ENCODE measurements around the gene GMDS. TPM values are rescaled to one million over a fixed set of nuclear protein-coding genes. Genes with fewer than 3 reads are reported as not detected.

The GMDS gene
- total and polyA plus RNA-seq, 7 donors: 2.8 to 6.6 (median 4.7) TPM

GRCh38 chr6:1952740-1953360, 292.6 kb downstream of the GMDS start:
- no peaks in the 10 kb centered on the region for H3K36me3 ChIP-seq (ENCODE audit: insufficient read depth in 1 of 2, low read depth in 1 of 2)
- H3K4me3 ChIP-seq: no peak overlapping the region
- H3K27ac ChIP-seq: no peak overlapping the region
- H3K9me3 ChIP-seq: no peaks in the 10 kb centered on the region
- DNase-seq (no peak), ATAC-seq (peak; percentile 53 to 97 (median 76))
- intact Hi-C loops (cut with DNase I): no loop called here
- H3K4me1 ChIP-seq: no peaks in the 10 kb centered on the region
- TF ChIP-seq, protein P1, sequence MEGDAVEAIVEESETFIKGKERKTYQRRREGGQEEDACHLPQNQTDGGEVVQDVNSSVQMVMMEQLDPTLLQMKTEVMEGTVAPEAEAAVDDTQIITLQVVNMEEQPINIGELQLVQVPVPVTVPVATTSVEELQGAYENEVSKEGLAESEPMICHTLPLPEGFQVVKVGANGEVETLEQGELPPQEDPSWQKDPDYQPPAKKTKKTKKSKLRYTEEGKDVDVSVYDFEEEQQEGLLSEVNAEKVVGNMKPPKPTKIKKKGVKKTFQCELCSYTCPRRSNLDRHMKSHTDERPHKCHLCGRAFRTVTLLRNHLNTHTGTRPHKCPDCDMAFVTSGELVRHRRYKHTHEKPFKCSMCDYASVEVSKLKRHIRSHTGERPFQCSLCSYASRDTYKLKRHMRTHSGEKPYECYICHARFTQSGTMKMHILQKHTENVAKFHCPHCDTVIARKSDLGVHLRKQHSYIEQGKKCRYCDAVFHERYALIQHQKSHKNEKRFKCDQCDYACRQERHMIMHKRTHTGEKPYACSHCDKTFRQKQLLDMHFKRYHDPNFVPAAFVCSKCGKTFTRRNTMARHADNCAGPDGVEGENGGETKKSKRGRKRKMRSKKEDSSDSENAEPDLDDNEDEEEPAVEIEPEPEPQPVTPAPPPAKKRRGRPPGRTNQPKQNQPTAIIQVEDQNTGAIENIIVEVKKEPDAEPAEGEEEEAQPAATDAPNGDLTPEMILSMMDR (IDR thresholded peaks at IDR 0.05): no peak
- WGBS, 3 donors: 90 to 91% (median 90%) methylated on average over 14 of the region's 14 CpGs
- H3K27me3 ChIP-seq (ENCODE audit: insufficient read depth in 3 of 3, low read length in 2 of 3): no peaks in the 10 kb centered on the region

- DNase-seq (no peak), ATAC-seq (no peak)
- Histone ChIP-seq H3K27ac (no peak overlapping the region), H3K36me3 (ENCODE audit: insufficient read depth in 1 of 2, low read depth in 1 of 2) (no peaks in the 10 kb centered on the region), H3K4me3 (no peak overlapping the region), H3K4me1 (no peaks in the 10 kb centered on the region), H3K9me3 (no peaks in the 10 kb centered on the region), H3K27me3 (ENCODE audit: insufficient read depth in 3 of 3, low read length in 2 of 3) (no peaks in the 10 kb centered on the region)
- intact Hi-C loops (cut with DNase I): no loop called here
- WGBS, 3 donors: 82 to 88% (median 82%) methylated on average over 6 of the region's 6 CpGs
- TF ChIP-seq, protein P1 (IDR thresholded peaks at IDR 0.05): no peak
Measured at GRCh38 chr6:1950631-1951030, 294.8 kb downstream of the GMDS start.

DNA sequence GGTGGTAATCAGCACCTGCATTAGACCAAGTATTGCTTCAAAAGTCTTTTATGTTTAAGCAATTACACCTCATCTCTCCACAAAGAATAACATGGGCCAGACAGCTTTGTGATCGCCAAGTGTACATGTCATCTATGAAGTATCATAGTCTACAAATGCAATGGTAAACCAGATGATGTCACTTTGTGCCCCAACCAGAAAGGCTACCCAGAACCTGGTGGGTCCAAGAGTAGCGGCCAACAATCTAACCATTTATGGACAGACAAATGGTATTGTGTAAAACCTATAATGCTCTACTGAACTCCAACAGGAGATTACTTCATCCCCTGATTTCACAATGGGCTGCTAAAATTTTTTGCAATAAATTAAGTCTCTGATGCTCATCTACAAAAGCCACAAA, 295.9 kb downstream of the GMDS start:
- 89 to 96% (median 95%) methylated on average over 2 of the region's 2 CpGs for WGBS, 3 donors
- H3K27me3 ChIP-seq (ENCODE audit: insufficient read depth in 3 of 3, low read length in 2 of 3): no peaks in the 10 kb centered on the region
- H3K4me3 ChIP-seq: no peak overlapping the region
- no peaks in the 10 kb centered on the region for H3K4me1 ChIP-seq
- DNase-seq (no peak), ATAC-seq (no peak)
- H3K9me3 ChIP-seq: no peaks in the 10 kb centered on the region
- TF ChIP-seq, protein P1 (IDR thresholded peaks at IDR 0.05): no peak
- H3K36me3 ChIP-seq (ENCODE audit: insufficient read depth in 1 of 2, low read depth in 1 of 2): no peaks in the 10 kb centered on the region
- no peak overlapping the region for H3K27ac ChIP-seq
- intact Hi-C loops (cut with DNase I): no loop called here

- Histone ChIP-seq H3K4me3 (no peak overlapping the region), H3K9me3 (no peaks in the 10 kb centered on the region), H3K27me3 (ENCODE audit: insufficient read depth in 3 of 3, low read length in 2 of 3) (no peaks in the 10 kb centered on the region), H3K27ac (no peak overlapping the region), H3K36me3 (ENCODE audit: insufficient read depth in 1 of 2, low read depth in 1 of 2) (no peaks in the 10 kb centered on the region), H3K4me1 (no peaks in the 10 kb centered on the region)
- TF ChIP-seq, protein P1 (IDR thresholded peaks at IDR 0.05): no peak
- WGBS, 3 donors: 95 to 97% (median 96%) methylated on average over 4 of the region's 4 CpGs
- DNase-seq (no peak), ATAC-seq (no peak)
- intact Hi-C loops (cut with DNase I): no loop called here
Measured at GRCh38 chr6:1947922-1948321, 297.5 kb downstream of the GMDS start.

- H3K27me3 ChIP-seq (ENCODE audit: insufficient read depth in 3 of 3, low read length in 2 of 3): no peaks in the 10 kb centered on the region
- TF ChIP-seq, protein P1 (IDR thresholded peaks at IDR 0.05): no peak
- ATAC-seq (no peak), DNase-seq (no peak)
- H3K4me3 ChIP-seq: no peak overlapping the region
- 87 to 90% (median 89%) methylated on average over 3 of the region's 3 CpGs for WGBS, 3 donors
- H3K4me1 ChIP-seq: no peaks in the 10 kb centered on the region
- H3K36me3 ChIP-seq (ENCODE audit: insufficient read depth in 1 of 2, low read depth in 1 of 2): no peaks in the 10 kb centered on the region
- H3K27ac ChIP-seq: no peak overlapping the region
- intact Hi-C loops (cut with DNase I): no loop called here
- no peaks in the 10 kb centered on the region for H3K9me3 ChIP-seq
Measured at GRCh38 chr6:1946583-1946982, 298.8 kb downstream of the GMDS start.

Data from psoas muscle (tissue), 8 donors.